OCI-LY1 (cell line): ENCODE results near the gene LIF.

Experiments
- H2AFZ ChIP-seq: fragments of 200-600 bp; sonication (generic), shearing (Covaris generic); 2 replicates; pipeline ENCODE4 v1.6.0; 2014; ENCODE audit warnings: antibody characterized with exemption, mild to moderate bottlenecking, low read length
- H3F3A ChIP-seq: fragments of 200-600 bp; sonication (generic), shearing (Covaris generic); 2 replicates; pipeline ENCODE4 v1.6.0; 2014; ENCODE audit warnings: mild to moderate bottlenecking, antibody characterized with exemption, low read length, moderate library complexity; ENCODE audit not compliant: insufficient read depth
- H3K27ac ChIP-seq: fragments of 200-600 bp; sonication (generic); 2 replicates; pipeline ENCODE4 v1.5.1; 2014; ENCODE audit warnings: low read length, mixed run types, mild to moderate bottlenecking, low read depth; ENCODE audit not compliant: poor library complexity, severe bottlenecking
- H3K27me3 ChIP-seq: fragments of 200-600 bp; sonication (generic); 2 replicates; pipeline ENCODE4 v1.6.0; 2014; ENCODE audit warnings: antibody characterized with exemption, mild to moderate bottlenecking, low read length, moderate library complexity; ENCODE audit not compliant: insufficient read depth
- H3K36me3 ChIP-seq: fragments of 200-600 bp; sonication (generic); 2 replicates; pipeline ENCODE4 v1.6.1; 2014; ENCODE audit warnings: mild to moderate bottlenecking, antibody characterized with exemption, low read length, moderate library complexity, mixed read lengths; ENCODE audit not compliant: insufficient read depth
- H3K4me1 ChIP-seq: fragments of 200-600 bp; sonication (generic); 2 replicates; pipeline ENCODE4 v1.5.1; 2014; ENCODE audit warnings: mild to moderate bottlenecking, low read length, moderate library complexity; ENCODE audit not compliant: insufficient read depth, severe bottlenecking
- H3K4me2 ChIP-seq: fragments of 200-600 bp; sonication (generic), shearing (Covaris generic); 2 replicates; pipeline ENCODE4 v1.6.1; 2014; ENCODE audit warnings: low read length
- H3K4me3 ChIP-seq: fragments of 200-600 bp; sonication (generic); 2 replicates; pipeline ENCODE4 v1.5.1; 2014; ENCODE audit warnings: low read length, low read depth, mild to moderate bottlenecking, mixed read lengths; ENCODE audit not compliant: poor library complexity, severe bottlenecking
- H3K79me2 ChIP-seq: fragments of 200-600 bp; shearing (Covaris generic); 2 replicates; pipeline ENCODE4 v1.6.1; 2016; ENCODE audit warnings: mixed run types, low read length, mixed read lengths; ENCODE audit not compliant: insufficient read depth
- H3K9ac ChIP-seq: fragments of 200-600 bp; sonication (generic), shearing (Covaris generic); 2 replicates; pipeline ENCODE4 v1.6.1; 2014; ENCODE audit warnings: mild to moderate bottlenecking, low read length, mixed read lengths
- H3K9me2 ChIP-seq: fragments of 200-600 bp; sonication (generic), shearing (Covaris generic); 2 replicates; pipeline ENCODE4 v1.6.1; 2014; ENCODE audit warnings: low read depth, mild to moderate bottlenecking, low read length, mixed read lengths
- H3K9me3 ChIP-seq: fragments of 200-600 bp; shearing (Covaris generic); 2 replicates; pipeline ENCODE4 v1.6.1; 2014; ENCODE audit warnings: low read length, mixed read lengths
- H4K20me1 ChIP-seq: fragments of 200-600 bp; sonication (generic), shearing (Covaris generic); 2 replicates; pipeline ENCODE4 v1.6.0; 2016; ENCODE audit warnings: mild to moderate bottlenecking, low read length; ENCODE audit not compliant: insufficient read depth
- EZH2 ChIP-seq: fragments of 200-600 bp; sonication (generic), shearing (Covaris generic); IDR thresholded peaks from 2 replicates; pipeline ENCODE4 v1.8.0; 2017; ENCODE audit warnings: borderline replicate concordance, mixed run types, mild to moderate bottlenecking, antibody characterized with exemption, low read length, moderate library complexity, mixed read lengths
- TF ChIP-seq, protein P1 (sequence below): fragments of 200-600 bp; sonication (generic), shearing (Covaris generic); IDR thresholded peaks from 2 replicates; pipeline ENCODE4 v1.5.1; 2017; ENCODE audit warnings: mild to moderate bottlenecking, antibody characterized with exemption, low read length, moderate library complexity, mixed read lengths

Gene LIF

DNA sequence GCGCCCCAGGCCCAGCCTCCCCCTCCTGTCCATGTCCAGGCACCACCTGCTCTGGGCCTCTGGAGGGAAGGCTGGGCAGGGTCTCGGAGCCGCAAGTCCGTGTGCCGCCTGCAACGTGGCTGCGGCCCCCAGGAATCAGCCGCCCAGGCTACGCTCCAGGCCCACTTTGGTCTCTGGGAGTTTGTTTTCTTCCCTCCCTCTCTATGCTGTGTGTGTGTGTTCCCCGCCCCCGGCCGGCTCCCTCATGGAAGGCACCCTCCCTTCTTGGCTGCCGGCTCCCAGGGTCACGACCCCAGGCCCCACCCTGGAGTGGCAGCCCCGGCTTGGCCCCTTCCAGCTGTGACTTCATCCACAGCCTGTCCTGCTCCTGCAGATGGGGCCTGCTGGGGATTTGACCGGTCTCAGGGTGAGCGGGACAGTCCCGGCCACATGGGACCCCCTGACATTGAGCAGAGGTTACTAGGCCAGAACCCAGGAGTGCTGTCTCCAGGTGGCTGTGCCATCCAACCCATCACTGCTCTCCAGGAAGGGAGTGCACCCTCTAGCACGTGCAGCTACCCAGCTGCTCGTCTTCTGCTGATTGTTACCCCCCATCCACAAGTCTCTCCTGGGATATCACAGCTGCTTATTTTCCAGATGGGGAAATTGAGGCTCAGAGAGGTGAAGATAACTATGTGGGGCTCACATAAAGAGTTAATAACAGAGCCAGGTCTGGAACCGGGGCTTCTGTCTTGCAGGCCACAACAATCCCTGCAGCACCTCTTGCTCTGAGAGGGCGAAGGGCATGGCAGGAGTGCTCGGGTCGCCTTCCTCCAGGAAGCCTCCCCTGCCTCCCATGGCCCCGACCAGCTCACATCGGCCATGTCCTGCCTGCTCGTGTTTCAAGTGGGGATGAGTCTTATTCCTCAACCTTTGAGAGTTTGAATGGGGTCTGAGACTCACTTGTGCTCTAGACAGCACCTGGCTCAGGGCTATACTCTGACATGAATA lies 2.8 kb upstream of the LIF start:
- TF ChIP-seq, protein P1, sequence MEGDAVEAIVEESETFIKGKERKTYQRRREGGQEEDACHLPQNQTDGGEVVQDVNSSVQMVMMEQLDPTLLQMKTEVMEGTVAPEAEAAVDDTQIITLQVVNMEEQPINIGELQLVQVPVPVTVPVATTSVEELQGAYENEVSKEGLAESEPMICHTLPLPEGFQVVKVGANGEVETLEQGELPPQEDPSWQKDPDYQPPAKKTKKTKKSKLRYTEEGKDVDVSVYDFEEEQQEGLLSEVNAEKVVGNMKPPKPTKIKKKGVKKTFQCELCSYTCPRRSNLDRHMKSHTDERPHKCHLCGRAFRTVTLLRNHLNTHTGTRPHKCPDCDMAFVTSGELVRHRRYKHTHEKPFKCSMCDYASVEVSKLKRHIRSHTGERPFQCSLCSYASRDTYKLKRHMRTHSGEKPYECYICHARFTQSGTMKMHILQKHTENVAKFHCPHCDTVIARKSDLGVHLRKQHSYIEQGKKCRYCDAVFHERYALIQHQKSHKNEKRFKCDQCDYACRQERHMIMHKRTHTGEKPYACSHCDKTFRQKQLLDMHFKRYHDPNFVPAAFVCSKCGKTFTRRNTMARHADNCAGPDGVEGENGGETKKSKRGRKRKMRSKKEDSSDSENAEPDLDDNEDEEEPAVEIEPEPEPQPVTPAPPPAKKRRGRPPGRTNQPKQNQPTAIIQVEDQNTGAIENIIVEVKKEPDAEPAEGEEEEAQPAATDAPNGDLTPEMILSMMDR: no peak
- TF ChIP-seq EZH2: no peak
- no peak overlapping the region for H3K4me2 ChIP-seq
- H3K9me3 ChIP-seq: no peaks in the 10 kb centered on the region
- H4K20me1 ChIP-seq: no peaks in the 10 kb centered on the region
- 0 out of 2 replicates have a peak, but pooled peaks cover 14% of the 10 kb centered on the region for H3K27me3 ChIP-seq
- H3K27ac ChIP-seq: no peak overlapping the region
- H2AFZ ChIP-seq: no peak overlapping the region
- no peaks in the 10 kb centered on the region for H3F3A ChIP-seq
- no peak overlapping the region for H3K4me3 ChIP-seq
- no peaks in the 10 kb centered on the region for H3K79me2 ChIP-seq
- no peaks in the 10 kb centered on the region for H3K4me1 ChIP-seq
- no peaks in the 10 kb centered on the region for H3K9me2 ChIP-seq
- no peak overlapping the region for H3K9ac ChIP-seq
- no peaks in the 10 kb centered on the region for H3K36me3 ChIP-seq

DNA sequence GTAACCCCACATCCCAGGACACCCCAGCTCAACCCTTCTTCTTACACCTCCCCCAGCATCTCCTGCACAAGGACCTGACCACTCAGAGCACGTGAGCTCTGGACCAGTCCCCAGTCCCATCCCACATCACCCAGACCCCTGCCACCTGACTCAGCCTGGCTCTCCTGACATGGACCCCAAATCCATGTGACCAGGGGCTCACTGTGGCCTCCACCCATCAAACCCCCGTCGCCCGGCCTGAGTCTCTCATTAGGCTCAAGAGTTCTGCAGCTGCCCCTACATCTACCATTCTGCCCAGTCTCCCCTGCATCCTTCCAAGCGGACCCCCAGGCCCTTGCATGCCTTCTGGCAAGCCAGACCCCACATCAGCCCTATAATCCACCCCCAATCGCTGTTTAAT lies 1.9 kb upstream of the LIF start:
- no peaks in the 10 kb centered on the region for H3K79me2 ChIP-seq
- no peaks in the 10 kb centered on the region for H4K20me1 ChIP-seq
- H3K4me1 ChIP-seq: no peaks in the 10 kb centered on the region
- no peaks in the 10 kb centered on the region for H3K9me2 ChIP-seq
- no peak overlapping the region for H3K4me2 ChIP-seq
- H3K36me3 ChIP-seq: no peaks in the 10 kb centered on the region
- H3F3A ChIP-seq: no peaks in the 10 kb centered on the region
- H3K27ac ChIP-seq: no peak overlapping the region
- H3K4me3 ChIP-seq: no peak overlapping the region
- no peak overlapping the region for H3K9ac ChIP-seq
- H3K9me3 ChIP-seq: no peaks in the 10 kb centered on the region
- H2AFZ ChIP-seq: no peak overlapping the region
- 0 out of 2 replicates have a peak, but pooled peaks cover 14% of the 10 kb centered on the region for H3K27me3 ChIP-seq
- no peak for TF ChIP-seq EZH2
- TF ChIP-seq, protein P1: no peak

DNA sequence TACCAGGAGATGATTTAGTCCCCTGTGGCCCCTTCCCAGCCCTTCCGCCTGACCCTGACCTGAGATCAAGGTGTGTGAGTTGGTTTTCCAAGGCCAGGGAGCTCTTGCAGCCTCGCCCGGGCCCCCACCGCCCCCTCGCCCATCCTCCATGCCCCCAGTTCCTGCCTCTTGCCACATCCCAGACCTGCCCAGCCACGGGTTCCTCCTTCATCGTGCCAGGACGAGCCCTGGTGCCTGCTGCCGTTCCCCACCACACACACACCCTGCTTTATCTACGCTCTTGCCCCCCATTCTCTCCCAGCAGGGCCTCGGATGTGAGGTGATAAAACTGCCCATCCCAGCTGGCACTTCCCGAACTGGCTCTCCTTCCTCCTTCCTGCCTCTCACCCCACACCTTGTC lies 1.4 kb upstream of the LIF start:
- H2AFZ ChIP-seq: no peak overlapping the region
- TF ChIP-seq, protein P1: no peak
- no peak for TF ChIP-seq EZH2
- H3K9me2 ChIP-seq: no peaks in the 10 kb centered on the region
- H3K27ac ChIP-seq: no peak overlapping the region
- H3K9me3 ChIP-seq: no peaks in the 10 kb centered on the region
- 0 out of 2 replicates have a peak, but pooled peaks cover 14% of the 10 kb centered on the region for H3K27me3 ChIP-seq
- no peak overlapping the region for H3K4me3 ChIP-seq
- H3K4me2 ChIP-seq: no peak overlapping the region
- no peaks in the 10 kb centered on the region for H3K36me3 ChIP-seq
- H3K79me2 ChIP-seq: no peaks in the 10 kb centered on the region
- H4K20me1 ChIP-seq: no peaks in the 10 kb centered on the region
- H3F3A ChIP-seq: no peaks in the 10 kb centered on the region
- H3K9ac ChIP-seq: no peak overlapping the region
- H3K4me1 ChIP-seq: no peaks in the 10 kb centered on the region
